Smooth muscle cell of the pulmonary artery (primary cell): ENCODE measurements around the gene ACAD8. TPM values are rescaled to one million over a fixed set of nuclear protein-coding genes. Genes with fewer than 3 reads are reported as not detected.

Source experiments
- total RNA-seq: library from RNA; depleted of rRNA; stranded (reverse); fragments of >200 nt; gene quantifications from 2 replicates; pipeline ENCODE4 v1.2.3, GENCODE V29; 2014

The ACAD8 gene
- 17.9 and 20.3 TPM in 2 replicates for total RNA-seq

GRCh38 chr11:134253188-134253993 is at the start of gene ACAD8, which contains the start of gene THYN1:
Gene ACAD8, plus strand, starts transcription at chr11:134253568. Its CDS starts 33 bp downstream, at chr11:134253601.
Gene THYN1, minus strand, starts transcription at chr11:134253352. Its CDS starts 470 bp downstream, at chr11:134252882.

GRCh38 chr11:134223836-134224709 is 29.3 kb upstream of the ACAD8 start, which contains the start of the genes NCAPD3 and VPS26B:
Gene NCAPD3, minus strand, starts transcription at chr11:134223967. Its CDS starts 41 bp downstream, at chr11:134223926.
Gene VPS26B, plus strand, starts transcription at chr11:134224671. Its CDS starts 452 bp downstream, at chr11:134225123.

GRCh38 chr11:134275534-134276395 is 22.4 kb downstream of the ACAD8 start, which contains the start of gene GLB1L3:
Gene GLB1L3, plus strand, starts transcription at chr11:134276379. Its CDS starts 362 bp downstream, at chr11:134276741.

Other genes starting within 250 kb of the ACAD8 start
- gene JAM3, start 184.5 kb upstream of the ACAD8 start, total RNA-seq, result 95.7 and 117 TPM in 2 replicates
- gene NCAPD3, start 29.6 kb upstream of the ACAD8 start, total RNA-seq, result 15.2 and 16.7 TPM in 2 replicates
- gene VPS26B, start 28.9 kb upstream of the ACAD8 start, total RNA-seq, result 43.1 and 47.6 TPM in 2 replicates
- 45.5 and 46.9 TPM in 2 replicates for gene THYN1, start 216 bp upstream of the ACAD8 start, total RNA-seq
- gene GLB1L3, start 22.8 kb downstream of the ACAD8 start, total RNA-seq, result not detected in 2 replicates
- gene GLB1L2, start 78.4 kb downstream of the ACAD8 start, total RNA-seq, result 0.03 and 0.39 TPM in 2 replicates
- under 0.01 TPM in 1 of 2 replicates, not detected in the other for gene B3GAT1, start 158.7 kb downstream of the ACAD8 start, total RNA-seq